ENCODE results near the gene PLSCR3.

PLSCR3 gene

GRCh38 chr17:7426896-7427489 is 32.7 kb upstream of the PLSCR3 start:
- FAIRE-seq (no peak), DNase-seq (ENCODE audit: low spot score) (no peak)

DNA sequence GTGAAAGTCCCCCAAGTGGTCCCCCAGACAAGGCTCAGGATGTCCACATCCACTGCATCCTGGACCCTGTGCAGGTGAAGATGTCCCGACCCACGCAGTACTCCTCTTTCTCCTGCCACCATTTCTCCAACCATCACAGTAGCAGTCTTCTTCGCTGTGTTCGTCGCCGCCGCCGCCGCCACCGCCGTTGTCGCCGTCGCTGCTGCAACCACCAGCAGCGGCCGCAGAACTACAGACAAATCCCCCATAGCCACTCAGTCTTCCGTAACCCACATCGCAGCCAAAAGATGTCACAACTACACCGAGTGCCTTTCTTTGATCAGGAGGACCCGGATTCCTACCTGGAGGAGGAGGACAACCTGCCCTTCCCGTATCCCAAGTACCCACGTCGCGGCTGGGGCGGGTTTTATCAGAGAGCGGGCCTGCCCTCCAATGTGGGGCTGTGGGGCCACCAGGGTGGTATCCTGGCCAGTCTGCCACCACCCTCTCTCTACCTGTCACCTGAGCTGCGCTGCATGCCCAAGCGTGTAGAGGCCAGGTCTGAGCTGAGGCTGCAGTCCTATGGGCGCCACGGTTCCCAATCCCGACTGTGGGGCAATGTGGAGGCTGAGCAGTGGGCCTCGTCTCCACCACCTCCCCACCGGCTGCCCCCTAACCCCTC is 32.0 kb upstream of the PLSCR3 start:
- FAIRE-seq (no peak), DNase-seq (ENCODE audit: low spot score) (no peak)

GRCh38 chr17:7425756-7426155 is 31.4 kb upstream of the PLSCR3 start:
- FAIRE-seq: no peak
- DNase-seq (ENCODE audit: low spot score): no peak

DNA sequence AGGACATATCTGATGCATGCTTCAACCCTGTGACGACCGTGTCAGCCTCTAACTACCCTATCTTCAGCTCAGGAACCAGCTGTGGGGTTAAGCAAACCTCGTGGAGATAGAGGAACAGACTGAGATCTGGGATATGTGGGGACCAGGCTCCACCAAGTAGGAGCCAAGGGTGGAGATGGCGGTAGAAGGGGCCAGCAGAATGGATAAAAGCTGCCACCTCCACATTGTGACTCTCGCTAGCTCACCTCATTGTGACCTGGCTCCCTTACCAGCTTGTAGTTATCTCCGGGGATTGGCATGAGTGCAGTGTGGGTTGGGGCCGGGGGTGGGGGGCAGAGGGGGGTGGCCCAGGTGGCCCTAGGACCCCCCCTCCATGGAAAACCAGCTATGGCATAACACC is 31.0 kb upstream of the PLSCR3 start, which contains the start of gene SPEM2:
TSS of gene SPEM2 (plus strand) at position 301 of the 400 bp plus-strand sequence. CDS start at position 374, 73 bp downstream.
- no peak for FAIRE-seq
- no peak for DNase-seq (ENCODE audit: low spot score)

DNA sequence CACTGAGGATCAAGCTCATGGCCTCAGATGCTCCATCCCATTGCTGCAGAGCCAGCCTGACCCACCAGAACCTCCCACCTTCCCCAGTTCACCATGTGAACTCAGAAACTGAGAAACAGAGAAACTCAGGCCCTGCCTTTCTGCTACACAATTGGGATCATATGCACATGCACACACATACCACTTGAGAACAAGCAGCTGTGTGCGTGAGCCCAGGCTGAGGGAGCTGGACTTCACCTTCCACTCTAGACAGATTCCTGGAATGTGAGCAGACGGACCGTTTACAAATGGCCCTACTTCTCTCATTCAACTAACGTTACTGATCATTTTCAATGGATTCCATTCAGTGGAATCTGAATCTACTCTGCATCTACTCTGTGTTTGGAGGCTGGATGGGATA is 29.4 kb upstream of the PLSCR3 start:
- DNase-seq (ENCODE audit: low spot score): no peak
- FAIRE-seq: no peak

- DNase-seq (ENCODE audit: low spot score) (no peak), FAIRE-seq (no peak)
Observed at GRCh38 chr17:7421186-7421585, 26.9 kb upstream of the PLSCR3 start.

DNA sequence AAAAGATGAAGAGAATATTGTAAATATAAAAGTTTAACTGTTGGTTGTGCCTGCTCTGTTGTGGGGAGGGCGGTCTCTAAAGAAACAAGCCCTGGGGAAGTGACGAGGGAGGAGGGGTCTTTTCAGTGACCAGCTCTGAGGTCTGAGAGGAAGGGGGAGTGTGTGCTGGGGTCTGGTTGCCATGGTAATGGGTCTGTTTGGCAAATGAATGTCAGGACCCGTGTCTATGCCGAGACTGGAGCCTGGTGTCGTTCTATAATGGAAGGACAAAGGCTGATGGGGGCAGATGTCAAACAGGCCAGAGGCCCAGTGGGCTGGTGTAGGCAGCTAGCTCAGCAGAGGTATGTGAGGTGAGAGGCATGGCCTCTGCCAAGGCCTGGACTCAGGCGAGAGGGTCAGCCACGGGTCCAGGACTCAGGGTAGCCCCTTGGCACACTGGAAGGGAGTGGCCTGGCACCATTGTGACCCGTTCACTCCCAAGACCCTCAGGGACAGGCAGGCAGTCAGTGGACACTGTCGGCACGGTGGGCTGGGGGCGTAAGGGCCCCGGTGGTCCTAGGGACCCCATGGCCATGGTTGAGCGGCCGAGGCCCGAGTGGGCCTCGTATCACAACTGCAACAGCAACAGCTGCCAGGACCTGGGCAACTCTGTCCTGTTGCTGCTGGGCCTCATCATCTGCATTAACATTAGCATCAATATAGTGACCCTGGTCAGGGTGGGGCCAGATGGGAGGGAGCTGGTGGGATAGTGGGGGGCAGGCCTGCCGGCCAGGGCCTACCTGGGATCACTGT is 25.7 kb upstream of the PLSCR3 start, which contains the start of gene SPEM1:
TSS of gene SPEM1 (plus strand) at position 506 of the 792 bp plus-strand sequence. CDS start at position 567, 61 bp downstream.
- DNase-seq (ENCODE audit: low spot score) (no peak), FAIRE-seq (no peak)

DNA sequence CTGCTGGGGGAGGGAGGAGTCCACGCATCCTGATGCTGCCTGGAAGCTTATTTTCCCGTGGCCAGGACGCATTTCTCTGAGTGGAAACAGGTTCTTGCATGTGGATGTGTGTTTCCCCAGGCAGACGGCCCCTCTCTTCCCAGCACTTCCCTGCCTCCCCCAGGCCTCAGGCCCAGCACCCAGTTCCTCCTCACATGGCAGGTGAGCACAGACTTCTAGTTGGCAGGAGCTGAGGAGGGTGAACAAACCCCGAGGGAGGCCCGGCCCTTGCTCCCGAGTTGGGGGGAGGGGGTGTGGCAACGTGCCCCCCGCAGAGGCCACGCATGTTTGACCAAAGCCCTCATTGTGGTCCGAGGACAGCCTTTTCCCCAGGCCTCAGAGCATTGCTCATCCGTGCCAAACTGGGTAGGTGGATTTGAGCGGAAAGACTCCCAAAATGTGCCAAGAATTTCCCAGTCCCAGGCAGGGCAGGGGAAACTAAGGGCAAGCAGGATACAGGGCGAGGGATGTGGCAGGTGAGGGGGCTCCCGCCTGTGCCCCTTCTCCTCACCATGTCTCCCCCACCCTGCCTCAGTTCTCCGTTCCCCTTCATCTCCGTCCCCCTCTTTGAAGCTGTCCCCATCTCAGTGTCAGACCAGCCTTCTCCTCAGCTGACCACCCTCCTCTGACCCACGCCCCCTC is 24.3 kb upstream of the PLSCR3 start:
- DNase-seq (ENCODE audit: low spot score): no peak
- FAIRE-seq: no peak

GRCh38 chr17:7417056-7417655 is 22.8 kb upstream of the PLSCR3 start:
- FAIRE-seq (no peak), DNase-seq (ENCODE audit: low spot score) (no peak)

DNA sequence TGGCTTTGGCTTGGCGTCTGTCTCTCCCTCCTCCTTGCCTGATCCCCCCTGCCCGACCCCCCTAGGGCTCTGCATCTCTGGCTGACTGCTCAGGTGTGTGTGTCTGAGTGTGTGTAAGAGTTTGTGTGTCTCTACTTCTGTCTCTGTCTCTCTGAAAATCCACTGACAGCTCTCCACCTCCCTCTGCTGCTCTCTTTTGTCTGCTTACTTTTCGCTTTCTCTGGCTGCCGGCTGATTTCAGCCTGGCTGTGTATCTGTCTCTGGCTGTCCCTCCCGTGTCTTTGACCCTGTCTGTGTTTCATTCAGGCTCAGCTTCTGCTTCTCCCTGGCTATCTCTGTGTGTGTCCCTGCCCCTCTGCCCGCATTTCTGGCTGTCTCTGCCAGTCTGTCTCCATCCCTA is 22.0 kb upstream of the PLSCR3 start:
- DNase-seq (ENCODE audit: low spot score) (no peak), FAIRE-seq (no peak)

DNA sequence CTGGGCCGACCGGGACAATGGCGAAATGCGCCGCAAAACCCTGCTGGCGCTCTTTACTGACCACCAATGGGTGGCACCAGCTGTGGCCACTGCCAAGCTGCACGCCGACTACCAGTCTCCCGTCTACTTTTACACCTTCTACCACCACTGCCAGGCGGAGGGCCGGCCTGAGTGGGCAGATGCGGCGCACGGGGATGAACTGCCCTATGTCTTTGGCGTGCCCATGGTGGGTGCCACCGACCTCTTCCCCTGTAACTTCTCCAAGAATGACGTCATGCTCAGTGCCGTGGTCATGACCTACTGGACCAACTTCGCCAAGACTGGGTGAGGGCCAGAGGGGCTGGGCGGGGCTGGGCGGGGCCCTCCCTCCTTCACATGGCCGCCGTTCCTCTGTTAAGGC is 21.5 kb upstream of the PLSCR3 start:
- FAIRE-seq (no peak), DNase-seq (ENCODE audit: low spot score) (no peak)

DNA sequence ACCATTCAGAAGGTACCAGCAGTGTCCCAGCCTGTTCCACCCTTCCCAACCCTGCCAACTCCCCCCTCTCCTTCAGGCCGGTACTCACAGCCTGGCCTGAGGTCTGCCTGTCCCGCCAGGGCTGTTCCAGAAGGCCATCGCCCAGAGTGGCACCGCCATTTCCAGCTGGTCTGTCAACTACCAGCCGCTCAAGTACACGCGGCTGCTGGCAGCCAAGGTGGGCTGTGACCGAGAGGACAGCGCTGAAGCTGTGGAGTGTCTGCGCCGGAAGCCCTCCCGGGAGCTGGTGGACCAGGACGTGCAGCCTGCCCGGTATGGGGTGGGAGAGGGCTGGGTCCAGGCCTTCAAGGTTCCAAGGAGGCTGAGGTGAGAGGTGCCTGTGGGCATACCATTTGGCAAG is 20.5 kb upstream of the PLSCR3 start:
- DNase-seq (ENCODE audit: low spot score) (no peak), FAIRE-seq (no peak)

GRCh38 chr17:7413346-7413985 is 19.1 kb upstream of the PLSCR3 start:
- no peak for DNase-seq (ENCODE audit: low spot score)
- no peak for FAIRE-seq

DNA sequence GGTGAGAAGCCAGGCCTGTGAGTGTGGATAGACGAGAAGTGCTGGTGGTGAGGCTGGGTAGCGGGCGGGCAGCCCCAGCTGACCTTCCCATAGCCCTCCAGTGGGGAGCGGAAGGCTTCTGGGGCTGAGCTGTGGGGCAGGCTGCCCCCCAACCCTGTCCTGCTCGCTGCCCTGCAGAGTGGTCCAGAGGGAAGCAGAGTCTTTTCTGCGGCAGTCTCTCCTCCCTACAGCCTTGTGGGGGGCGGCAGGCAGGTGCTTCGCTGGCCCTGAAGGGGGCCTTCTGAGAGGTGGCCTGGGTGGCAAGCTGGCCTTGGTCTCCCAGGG is 17.1 kb upstream of the PLSCR3 start:
- FAIRE-seq: no peak

DNA sequence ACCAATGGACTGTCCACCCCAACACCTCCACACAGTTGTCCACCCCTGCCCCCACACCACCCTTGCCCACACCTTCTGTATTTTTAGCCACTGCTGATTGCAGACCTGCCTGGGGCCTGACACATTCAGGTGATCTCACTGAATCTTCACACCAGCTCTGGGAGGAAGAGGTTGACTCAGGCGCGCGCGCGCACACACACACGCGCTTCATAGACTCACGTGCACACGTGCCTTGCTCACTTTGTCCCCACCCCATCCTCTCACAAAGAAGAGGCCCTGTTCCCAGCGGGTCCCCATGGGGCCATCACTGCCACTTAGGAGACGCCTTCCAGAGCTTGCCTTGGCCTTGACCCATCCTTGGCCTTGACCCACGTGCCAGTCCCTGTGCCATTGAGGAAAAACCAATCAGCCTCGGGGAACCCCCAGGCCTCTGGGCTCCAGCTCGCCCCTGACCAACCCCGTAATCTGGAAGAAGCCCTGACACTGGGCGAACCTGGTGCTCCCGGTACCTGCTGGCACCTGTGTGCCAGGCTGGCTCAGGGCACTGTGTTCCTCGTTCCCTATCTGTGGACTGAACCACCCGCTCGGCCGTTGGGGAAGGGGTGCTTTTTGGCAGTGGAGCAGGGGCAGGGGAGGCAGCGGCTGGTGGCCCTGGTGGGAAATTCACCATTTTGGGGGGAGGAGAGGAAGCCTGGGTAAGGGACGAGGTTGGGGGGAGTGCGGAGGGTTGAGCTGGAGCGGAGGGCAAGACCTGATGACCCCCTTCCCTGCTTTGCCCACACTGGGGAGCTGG is 16.5 kb upstream of the PLSCR3 start:
- no peak for FAIRE-seq
- DNase-seq (ENCODE audit: low spot score): no peak

More for the DNA sequence above, 17.1 kb upstream of the PLSCR3 start:
- no peak for DNase-seq (ENCODE audit: low spot score)

DNA sequence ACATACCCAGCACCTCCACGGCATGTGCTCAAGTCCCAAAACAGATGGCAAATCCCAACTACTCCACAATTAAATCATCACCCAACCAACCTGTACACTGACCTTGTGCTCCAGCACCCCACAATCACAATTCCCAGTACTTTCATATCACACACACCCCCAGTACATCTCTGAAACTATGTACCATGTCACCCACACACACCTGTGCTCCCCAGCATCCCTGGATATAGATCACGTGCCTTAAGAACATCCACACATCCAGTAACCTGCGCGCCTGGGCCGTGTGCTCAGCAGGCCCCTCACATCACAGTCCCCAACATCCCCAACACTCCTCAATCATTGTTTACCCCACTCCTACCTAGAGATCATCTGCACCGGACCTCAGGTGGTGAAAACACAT is 15.4 kb upstream of the PLSCR3 start:
- DNase-seq (ENCODE audit: low spot score) (no peak), FAIRE-seq (no peak)

GRCh38 chr17:7408863-7409262 is 14.5 kb upstream of the PLSCR3 start:
- no peak for FAIRE-seq
- DNase-seq (ENCODE audit: low spot score): no peak

DNA sequence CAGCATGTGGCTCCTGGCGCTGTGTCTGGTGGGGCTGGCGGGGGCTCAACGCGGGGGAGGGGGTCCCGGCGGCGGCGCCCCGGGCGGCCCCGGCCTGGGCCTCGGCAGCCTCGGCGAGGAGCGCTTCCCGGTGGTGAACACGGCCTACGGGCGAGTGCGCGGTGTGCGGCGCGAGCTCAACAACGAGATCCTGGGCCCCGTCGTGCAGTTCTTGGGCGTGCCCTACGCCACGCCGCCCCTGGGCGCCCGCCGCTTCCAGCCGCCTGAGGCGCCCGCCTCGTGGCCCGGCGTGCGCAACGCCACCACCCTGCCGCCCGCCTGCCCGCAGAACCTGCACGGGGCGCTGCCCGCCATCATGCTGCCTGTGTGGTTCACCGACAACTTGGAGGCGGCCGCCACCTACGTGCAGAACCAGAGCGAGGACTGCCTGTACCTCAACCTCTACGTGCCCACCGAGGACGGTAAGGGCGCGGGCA is 14.0 kb upstream of the PLSCR3 start:
- no peak for DNase-seq (ENCODE audit: low spot score)

DNA sequence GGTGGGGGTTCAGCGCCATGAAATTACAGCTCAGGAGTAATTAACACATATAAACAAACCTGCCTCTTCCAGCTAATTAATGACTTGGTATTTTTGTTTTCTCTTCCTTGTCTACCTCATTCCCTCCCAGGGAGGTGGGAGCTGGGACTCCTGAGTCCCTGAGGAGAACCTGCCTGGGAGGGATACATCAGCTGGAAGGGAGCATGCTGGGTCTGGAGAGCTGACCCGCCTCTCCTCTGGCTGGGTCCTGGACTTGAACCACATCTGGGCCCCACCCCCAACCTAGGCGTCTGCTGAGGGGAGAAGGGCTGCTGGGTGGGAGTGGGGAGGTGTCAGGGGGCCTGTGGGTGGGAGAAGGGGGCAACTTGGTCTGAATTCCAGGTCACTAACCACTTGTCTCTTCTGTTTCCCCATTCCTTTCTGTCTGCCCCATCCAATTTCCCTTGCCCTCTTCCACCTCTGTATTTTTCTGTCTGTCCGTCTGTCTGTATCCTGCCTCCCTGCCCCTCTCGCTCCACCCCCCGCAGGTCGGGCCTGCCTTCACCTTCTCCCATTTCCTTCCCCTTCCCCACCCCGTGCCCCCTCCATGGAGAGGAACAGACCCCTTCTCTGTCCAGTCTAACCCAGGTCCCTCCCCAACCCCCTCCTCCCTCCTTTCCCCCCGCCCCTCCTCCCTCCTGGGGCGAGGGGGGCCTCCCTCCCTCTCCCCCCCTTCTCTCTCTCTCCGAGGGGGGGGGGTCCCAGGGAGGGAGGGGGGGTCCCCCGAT is 13.3 kb upstream of the PLSCR3 start, which contains the start of gene NLGN2:
TSS of gene NLGN2 (plus strand) at position 361 of the 767 bp plus-strand sequence. CDS start 411 bp downstream, outside the sequence.
- DNase-seq (ENCODE audit: low spot score) (no peak), FAIRE-seq (no peak)

More for the DNA sequence above, 14.0 kb upstream of the PLSCR3 start:
- FAIRE-seq: no peak

All from RCC 7860 (cell line).